GM21723 (cell line): Measurements from ENCODE around the gene CYP24A1.

Experiments used
- ATAC-seq: cut with Tn5 transposase; IDR thresholded peaks from one replicate; pipeline ENCODE4 v1.9.1; 2021; ENCODE audit warnings: mild to moderate bottlenecking, moderate library complexity; ENCODE audit not compliant: unreplicated experiment

Gene CYP24A1

DNA sequence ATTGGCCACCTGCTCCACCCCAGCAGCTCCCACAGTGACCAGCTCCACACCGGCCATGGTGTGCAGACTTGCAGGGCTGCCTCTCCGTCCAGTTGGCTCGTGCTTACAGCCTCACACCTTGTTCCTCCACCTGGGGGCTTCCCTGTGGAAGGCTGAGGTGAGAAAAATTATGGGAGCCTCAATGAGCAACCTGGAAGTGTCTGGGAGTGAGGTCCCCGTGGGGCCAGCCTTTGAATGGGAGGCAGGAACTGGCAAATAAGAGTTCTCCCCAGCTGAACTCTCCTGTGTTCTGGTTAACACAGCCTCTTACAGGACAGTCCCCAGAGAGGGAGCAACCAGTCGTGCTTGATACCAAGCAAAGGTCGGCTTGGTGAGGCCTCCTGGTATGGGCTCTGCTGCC lies 30.3 kb upstream of the CYP24A1 start:
- ATAC-seq, result no peak

GRCh38 chr20:54203281-54203680 lies 29.5 kb upstream of the CYP24A1 start:
- ATAC-seq, result no peak

GRCh38 chr20:54201268-54201846 lies 27.6 kb upstream of the CYP24A1 start:
- ATAC-seq, result no peak

DNA sequence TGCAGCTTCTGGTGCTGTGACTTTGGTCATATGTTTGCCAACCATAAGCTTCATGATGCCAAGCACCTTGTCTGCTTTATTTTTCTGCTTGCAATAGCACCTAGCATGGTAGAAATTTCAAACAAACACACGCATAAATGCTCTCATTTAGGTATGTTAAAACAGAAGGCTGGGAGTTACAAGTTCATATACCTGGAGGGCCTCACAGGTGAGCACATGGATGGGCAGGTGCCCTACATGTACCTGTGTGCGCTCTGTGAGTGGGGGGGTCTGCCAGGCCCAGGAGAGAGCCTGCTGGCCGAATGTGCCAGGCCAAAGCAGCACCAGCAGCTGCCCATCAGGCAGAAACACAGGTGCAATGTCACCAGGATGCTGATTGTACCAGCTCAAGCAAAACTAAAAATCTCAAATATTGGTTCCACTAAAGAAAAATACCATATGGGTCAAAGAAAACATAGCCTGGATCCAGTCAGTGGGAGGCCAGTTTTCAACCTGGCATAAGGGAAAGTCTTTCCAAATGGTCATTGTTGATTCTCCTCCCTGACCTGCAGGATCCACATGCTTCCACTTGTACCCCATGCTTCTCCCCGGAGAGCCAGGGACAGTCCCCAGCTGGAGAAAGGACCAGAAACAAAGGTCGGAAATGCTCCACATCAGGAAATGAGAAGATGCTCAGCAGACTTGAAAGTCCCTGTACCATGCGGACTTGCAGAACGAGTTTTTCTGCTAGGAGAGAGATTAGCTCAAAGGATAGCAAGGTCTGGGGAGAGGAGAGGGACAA lies 26.9 kb upstream of the CYP24A1 start:
- ATAC-seq, result no peak

- ATAC-seq, result peak; percentile 56
Observed at GRCh38 chr20:54199721-54200176, 26.0 kb upstream of the CYP24A1 start.

- ATAC-seq, result no peak
Observed at GRCh38 chr20:54199283-54199682, 25.5 kb upstream of the CYP24A1 start.

- no peak for ATAC-seq
Observed at GRCh38 chr20:54197621-54198604, 24.1 kb upstream of the CYP24A1 start.

- no peak for ATAC-seq
Observed at GRCh38 chr20:54195483-54196472, 22.0 kb upstream of the CYP24A1 start.

DNA sequence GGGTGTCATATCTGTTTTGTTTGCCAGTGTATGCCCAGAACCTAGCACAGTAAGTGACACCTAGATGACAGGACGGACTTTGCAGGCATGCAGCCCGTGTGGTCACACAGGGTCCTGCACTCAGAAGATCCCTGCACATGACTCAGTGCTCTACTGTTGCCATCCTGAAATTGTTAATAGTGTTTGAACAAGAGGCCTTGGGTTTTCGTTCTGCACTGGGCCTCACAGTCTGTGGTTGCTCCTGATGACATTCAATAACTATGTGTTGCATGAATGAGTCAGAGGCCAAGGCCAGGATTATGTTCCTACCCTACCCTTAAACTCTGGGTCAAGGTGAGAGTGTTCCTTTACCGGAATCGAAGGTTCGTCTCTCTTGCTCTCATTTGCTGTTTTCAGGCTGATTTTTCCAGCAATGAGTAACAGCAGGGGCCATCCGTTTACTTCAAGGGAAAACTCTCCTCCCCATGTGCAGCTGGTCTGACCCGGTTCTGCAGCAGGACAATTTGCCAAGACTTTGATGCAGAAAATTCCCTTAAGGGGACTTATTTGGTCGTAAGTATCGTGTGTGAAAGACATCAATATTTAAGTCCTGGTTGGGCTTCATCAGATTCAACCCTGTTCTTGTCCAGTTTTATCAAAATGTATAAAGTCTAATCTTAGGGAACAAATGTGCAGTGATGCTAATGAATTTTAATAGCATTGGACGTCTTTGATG lies 21.1 kb upstream of the CYP24A1 start:
- ATAC-seq, result no peak

DNA sequence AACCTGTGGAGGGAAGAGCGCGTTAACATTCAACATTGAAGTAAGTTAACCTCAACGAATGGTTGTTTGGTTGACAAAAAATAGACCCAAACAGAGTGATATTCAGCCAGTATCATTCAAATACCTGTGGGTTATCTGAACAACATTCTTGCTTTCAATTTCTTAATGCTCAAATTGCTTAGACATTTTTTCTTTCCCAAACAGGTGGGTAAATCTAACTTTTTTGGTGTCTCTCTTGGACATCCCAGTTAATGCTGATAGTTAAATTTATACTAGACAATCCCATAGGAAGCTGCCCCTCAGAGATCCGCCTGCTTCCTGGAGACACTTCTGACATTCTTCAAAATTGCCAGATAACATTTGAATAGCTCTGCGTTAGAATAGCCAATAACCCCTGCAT lies 20.0 kb upstream of the CYP24A1 start:
- ATAC-seq, result no peak

GRCh38 chr20:54190217-54190616 lies 16.4 kb upstream of the CYP24A1 start:
- ATAC-seq, result no peak

GRCh38 chr20:54189630-54190029 lies 15.8 kb upstream of the CYP24A1 start:
- ATAC-seq, result no peak

DNA sequence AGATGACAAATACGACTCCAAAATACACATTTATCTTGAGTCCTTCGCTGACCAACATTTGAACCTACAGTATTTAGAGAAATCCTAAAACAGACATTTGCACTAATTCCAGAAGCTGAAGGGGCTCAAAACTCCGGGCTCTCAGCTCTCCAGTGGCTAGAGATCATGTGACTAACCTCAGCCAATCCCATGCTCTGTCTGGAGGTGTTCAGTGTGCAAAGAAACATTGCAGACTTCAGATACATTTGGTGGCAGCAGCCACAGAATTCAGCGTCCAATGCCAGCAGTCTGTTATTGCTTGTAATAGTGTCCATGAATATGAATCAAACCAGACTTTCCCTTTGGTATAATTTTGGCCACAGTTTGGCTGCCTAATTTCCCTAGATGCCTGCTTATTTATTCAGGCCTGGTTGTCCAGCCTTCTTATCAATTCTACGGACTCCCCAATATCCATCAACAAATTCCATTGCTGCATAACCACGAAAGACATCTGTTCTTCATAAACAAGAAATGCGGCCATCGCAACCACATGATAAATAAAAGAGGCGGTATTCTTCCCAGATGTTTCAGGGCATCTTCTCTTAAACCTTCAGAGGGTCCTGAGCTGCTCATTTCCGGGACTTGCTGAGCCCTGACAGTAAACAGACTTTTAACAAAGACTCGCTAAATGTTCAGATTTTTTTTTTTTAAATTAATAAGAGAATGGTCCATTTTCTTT lies 14.5 kb upstream of the CYP24A1 start:
- ATAC-seq, result no peak

GRCh38 chr20:54184904-54185626 lies 11.3 kb upstream of the CYP24A1 start:
- no peak for ATAC-seq

DNA sequence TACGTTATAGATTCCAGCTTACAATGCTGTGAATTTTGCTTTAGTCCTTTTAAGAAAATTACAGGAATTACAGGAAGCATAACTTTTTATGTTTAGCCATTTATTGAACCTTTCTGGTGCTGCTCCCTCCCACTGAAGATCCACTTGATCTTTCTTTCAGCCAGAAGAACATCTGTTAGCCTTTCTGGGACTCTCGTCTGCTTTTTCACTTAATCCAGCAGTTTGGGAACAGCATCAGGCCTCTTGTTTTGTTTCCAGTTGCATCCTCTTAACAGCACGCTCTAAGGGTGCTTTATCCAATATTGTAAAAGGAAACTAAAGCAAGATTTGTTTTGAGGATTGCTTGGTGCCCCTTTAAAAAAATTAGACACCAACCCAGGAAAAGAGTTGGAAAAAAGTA lies 10.3 kb upstream of the CYP24A1 start:
- no peak for ATAC-seq

- no peak for ATAC-seq
Observed at GRCh38 chr20:54180931-54181330, 7.1 kb upstream of the CYP24A1 start.

GRCh38 chr20:54179946-54180345 lies 6.2 kb upstream of the CYP24A1 start:
- no peak for ATAC-seq

GRCh38 chr20:54178256-54178655 lies 4.5 kb upstream of the CYP24A1 start:
- no peak for ATAC-seq
